HG02678 (cell line): ENCODE data around the gene ZNF219.

Experiments used
- ATAC-seq: cut with Tn5 transposase; IDR thresholded peaks from one replicate; pipeline ENCODE4 v1.9.1; 2021; ENCODE audit warnings: mild to moderate bottlenecking, moderate library complexity; ENCODE audit not compliant: unreplicated experiment

ZNF219 gene

GRCh38 chr14:21102521-21103410 is 4.3 kb upstream of the ZNF219 start:
- no peak for ATAC-seq

GRCh38 chr14:21101802-21102413 is 3.5 kb upstream of the ZNF219 start:
- no peak for ATAC-seq

GRCh38 chr14:21100931-21101330 is 2.5 kb upstream of the ZNF219 start, which contains the start of gene TMEM253:
TSS of gene TMEM253 (plus strand) at chr14:21101066. CDS start at chr14:21101344, 278 bp downstream.
- no peak for ATAC-seq

GRCh38 chr14:21099596-21099985 is 1.1 kb upstream of the ZNF219 start:
- ATAC-seq: no peak

- ATAC-seq: no peak
These were observed 589 bp upstream of the ZNF219 start for GRCh38 chr14:21098892-21099595.

- ATAC-seq: no peak
These were observed 799 bp downstream of the ZNF219 start for GRCh38 chr14:21097636-21098075.

GRCh38 chr14:21096978-21097635 is 1.3 kb downstream of the ZNF219 start:
- ATAC-seq: no peak

- no peak for ATAC-seq
These were observed 2.0 kb downstream of the ZNF219 start for GRCh38 chr14:21096438-21096837.

- ATAC-seq: no peak
These were observed 2.8 kb downstream of the ZNF219 start for GRCh38 chr14:21095430-21096205.

GRCh38 chr14:21093769-21094681 is 4.4 kb downstream of the ZNF219 start:
- no peak for ATAC-seq

- ATAC-seq: no peak
These were observed 5.4 kb downstream of the ZNF219 start for GRCh38 chr14:21093018-21093417.

- ATAC-seq: peak; percentile 82
These were observed 6.0 kb downstream of the ZNF219 start for GRCh38 chr14:21092273-21093011.

- ATAC-seq: no peak
These were observed 6.6 kb downstream of the ZNF219 start for GRCh38 chr14:21091821-21092272.

GRCh38 chr14:21090940-21091663 is 7.4 kb downstream of the ZNF219 start:
- ATAC-seq: no peak

- ATAC-seq: no peak
These were observed 8.1 kb downstream of the ZNF219 start for GRCh38 chr14:21090194-21090939.

GRCh38 chr14:21089877-21090193 is 8.6 kb downstream of the ZNF219 start:
- ATAC-seq: no peak

- ATAC-seq: no peak
These were observed 9.2 kb downstream of the ZNF219 start for GRCh38 chr14:21089271-21089670.
